Measurements from ENCODE around the gene MGME1.

The MGME1 gene

DNA sequence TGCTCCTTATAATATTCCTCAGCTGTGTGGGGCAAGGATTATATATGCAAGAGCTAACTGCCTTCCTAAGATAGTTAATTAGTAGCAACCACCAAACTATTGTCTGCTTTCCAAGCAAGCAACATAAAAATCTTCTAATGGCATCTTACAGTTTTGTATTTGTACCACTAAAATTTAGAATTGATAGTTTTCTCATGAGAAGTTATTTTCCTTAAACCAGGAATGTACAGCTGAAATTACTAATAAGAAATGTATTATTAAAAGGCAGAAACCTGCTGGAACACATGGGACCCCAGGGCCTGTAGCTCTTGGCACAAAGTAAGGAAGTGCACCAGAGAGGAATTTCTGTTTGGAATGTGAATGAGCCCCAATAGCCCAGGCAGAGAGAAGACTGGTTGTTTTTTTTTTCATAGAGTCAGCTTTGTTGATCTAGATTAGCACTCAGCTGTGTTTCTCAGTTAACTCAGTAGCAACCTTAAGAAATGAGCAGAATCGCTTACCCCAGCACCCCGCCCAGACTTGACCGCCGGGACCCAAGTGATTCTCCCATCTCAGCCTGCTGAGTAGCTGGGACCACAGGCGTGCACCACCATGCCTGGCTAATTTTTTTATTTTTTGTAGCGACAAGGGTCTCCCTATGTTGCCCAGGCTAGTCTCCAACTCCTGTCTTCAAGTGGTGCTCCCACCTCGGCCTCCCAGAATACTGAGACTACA, 2.6 kb downstream of the MGME1 start:
- DNase-seq = peak; percentile 58
- in situ Hi-C loops (cut with HindIII; ENCODE audit: low pct_ligation_motif_present, low pct_unique_long_range_greater_than_20kb, low sequenced_read_pairs) = no loop called here

DNA sequence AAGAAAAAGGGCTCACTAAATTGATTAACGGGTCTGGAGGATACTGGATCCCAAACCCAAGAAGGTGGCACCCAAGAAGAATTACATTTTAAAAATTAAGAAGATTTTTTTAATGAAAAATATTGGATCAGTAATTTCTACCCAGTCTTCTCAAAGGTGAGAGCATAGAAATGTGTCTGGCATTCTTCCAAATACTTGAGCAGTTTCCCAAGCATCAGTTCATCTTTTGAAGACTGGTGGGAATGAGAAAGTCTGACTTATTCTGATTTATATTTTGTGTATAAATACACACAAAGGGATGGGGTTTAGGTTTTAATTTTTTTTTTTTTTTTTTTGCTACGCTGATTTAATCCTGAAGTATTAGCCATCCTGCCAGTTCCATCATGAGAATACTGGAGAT, 3.3 kb downstream of the MGME1 start:
- in situ Hi-C loops (cut with HindIII; ENCODE audit: low pct_ligation_motif_present, low pct_unique_long_range_greater_than_20kb, low sequenced_read_pairs) = no loop called here

DNA sequence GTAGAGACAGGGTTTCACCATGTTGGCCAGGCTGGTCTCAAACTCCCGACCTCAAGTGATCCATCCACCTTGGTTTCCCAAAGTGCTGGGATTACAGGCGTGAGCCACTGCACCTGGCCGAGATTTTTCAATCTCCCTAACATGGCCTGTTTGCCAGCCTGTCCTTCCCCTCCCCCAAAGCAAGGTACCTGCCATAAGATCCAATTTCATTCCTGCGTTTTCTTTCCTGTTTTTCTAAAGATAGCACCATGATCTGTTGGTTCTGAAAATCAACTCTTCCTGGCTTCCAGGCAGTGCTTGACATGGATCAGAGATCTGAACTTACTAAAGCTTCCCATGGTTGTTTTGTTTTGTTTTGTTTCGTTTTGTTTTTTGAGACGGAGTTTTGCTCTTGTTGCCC, 7.5 kb downstream of the MGME1 start:
- in situ Hi-C loops (cut with HindIII; ENCODE audit: low pct_ligation_motif_present, low pct_unique_long_range_greater_than_20kb, low sequenced_read_pairs) = no loop called here
- DNase-seq = no peak

More for the DNA sequence above, 3.3 kb downstream of the MGME1 start:
- no peak for DNase-seq

DNA sequence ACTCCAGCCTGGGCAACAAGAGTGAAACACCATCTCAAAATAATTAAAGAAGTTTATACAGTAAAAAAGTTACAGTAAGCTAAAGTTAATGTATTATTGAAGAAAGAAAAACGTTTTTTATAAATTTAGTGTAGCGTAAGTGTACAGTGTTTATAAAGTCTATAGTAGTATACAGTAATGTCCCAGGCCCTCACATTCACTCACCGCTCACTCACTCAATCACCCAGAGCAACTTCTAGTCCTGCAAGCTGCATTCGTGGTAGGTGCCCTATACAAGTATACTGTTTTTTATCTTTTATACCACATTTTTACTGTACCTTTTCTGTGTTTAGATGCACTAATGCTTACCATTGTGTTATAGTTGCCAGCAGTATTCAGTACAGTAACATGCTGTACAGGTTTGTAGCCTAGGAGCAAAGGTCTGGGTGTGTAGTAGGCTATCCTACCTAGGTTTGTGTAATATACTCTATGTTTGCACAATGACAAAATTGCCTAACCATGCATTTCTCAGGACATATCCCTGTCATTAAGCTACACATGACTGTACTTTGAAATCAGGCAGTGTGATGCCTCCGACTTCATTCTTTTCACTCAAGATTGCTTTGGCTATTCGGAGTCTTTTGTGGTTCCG, 16.7 kb downstream of the MGME1 start:
- in situ Hi-C loops (cut with HindIII; ENCODE audit: low pct_ligation_motif_present, low pct_unique_long_range_greater_than_20kb, low sequenced_read_pairs) = no loop called here
- no peak for DNase-seq

DNA sequence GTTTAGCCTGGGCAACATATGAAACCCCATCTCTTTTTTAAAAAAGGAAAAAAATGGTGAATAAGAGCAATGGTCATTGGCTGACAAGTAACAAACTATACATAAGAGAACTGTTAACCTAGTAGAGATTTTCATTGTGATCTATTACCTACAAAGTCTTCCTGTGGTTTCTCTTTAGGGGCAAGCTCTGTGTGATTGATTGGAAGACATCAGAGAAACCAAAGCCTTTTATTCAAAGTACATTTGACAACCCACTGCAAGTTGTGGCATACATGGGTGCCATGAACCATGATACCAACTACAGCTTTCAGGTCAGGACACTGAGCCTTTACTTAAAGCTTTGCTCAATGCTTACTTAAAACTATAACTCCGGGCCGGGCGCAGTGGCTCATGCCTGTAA, 19.2 kb downstream of the MGME1 start:
- no peak for DNase-seq
- in situ Hi-C loops (cut with HindIII; ENCODE audit: low pct_ligation_motif_present, low pct_unique_long_range_greater_than_20kb, low sequenced_read_pairs) = no loop called here

DNA sequence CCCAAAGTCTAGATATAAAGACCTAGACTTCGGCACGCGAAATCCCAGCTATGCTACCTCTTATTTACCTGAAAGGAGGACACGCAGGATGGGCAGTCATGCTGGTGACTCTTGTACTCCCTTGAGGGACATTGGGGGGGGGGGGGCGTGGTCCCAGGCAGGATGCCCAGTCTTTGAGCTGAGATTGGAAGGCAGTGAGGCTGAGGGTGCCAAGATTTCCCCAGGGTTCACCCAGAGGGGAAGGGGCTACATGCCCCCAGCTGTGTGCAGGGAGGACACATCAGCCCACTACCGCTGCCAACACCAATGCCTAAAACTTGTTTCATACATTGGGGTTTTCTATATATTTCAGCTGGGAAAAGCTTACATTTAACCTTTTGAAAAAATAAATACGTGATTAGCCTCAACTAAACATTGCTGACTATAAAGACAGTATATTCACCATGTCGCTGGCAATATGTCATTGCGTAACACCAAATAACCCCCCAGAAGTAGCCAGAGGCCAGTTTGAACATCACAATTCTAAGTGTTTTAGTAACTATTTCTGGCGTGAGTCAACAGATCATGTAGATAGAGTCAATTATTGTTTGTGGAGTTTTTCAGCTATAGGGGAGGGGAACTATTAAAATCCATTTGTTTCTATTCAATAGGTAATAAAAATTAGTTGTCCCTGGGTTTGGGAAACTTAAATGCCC, 21.6 kb downstream of the MGME1 start:
- no peak for DNase-seq
- in situ Hi-C loops (cut with HindIII; ENCODE audit: low pct_ligation_motif_present, low pct_unique_long_range_greater_than_20kb, low sequenced_read_pairs) = no loop called here

DNA sequence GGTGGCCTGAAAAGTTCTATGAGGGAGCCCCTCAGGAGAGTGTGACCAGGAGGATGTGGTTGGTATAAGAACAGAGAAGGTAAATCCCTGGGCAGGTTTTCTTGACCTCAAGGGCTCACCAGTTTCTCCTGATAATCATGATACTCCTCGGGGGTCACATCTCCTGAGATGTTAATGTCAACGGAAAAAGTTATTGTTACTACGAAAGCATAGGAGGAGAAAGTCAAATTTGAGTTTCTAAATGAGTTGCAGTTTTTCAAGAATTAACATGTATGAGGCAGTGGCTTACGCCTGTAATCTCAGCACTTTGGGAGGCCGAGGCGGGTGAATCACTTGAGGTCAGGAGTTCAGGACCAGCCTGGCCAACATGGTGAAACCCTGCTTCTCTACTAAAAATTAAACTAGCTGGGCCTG, 23.4 kb downstream of the MGME1 start:
- in situ Hi-C loops (cut with HindIII; ENCODE audit: low pct_ligation_motif_present, low pct_unique_long_range_greater_than_20kb, low sequenced_read_pairs) = no loop called here
- DNase-seq = no peak

DNA sequence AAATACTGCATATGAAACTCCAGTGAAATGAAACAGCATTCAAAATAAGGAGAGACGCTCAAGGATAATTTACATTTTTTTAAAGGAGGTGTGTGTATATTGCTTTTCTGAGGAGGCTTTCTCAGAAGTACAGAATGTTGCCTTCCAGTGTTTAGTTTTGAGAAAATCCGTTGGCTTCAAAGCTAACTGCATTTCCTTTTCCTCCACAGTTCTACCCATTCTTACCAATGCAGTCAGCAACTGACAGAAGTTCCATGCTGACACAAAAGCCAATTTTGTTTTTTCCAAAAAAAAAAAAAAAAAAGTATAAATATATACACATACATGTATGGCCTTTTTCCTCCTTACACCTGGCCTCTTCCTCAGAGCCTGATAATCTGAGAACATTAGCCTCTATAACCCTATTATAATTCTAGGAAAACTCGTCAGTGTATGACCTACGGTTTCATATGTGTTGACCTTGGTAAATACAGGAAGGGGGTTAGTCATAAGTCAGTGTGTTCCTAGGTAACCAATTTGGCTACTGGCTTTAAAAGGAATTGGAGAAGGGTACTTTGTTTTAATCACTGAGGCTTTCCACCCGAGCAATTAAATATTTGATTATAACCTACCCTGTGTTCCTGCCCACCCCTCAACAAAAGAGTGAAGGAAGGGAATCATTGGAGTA, 24.2 kb downstream of the MGME1 start:
- in situ Hi-C loops (cut with HindIII; ENCODE audit: low pct_ligation_motif_present, low pct_unique_long_range_greater_than_20kb, low sequenced_read_pairs) = no loop called here
- DNase-seq = no peak

DNA sequence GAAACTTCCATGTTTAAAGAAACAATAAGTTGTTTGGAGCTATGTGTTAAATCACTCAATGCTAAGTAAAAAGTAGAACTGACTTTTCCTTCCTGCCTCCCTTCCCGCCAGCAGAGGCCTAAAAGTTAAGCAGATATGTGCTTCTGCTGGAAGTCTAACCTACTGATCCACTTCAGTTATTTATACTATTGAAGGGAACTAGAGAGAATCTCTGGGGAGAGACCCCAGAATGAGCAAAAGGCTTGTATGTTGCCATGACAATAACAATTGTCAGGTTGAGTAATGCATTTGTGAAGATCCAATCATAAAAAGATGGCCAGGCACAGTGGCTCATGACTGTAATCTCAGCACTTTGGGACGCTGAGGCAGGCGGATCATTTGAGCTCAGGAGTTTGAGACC, 24.7 kb downstream of the MGME1 start:
- in situ Hi-C loops (cut with HindIII; ENCODE audit: low pct_ligation_motif_present, low pct_unique_long_range_greater_than_20kb, low sequenced_read_pairs) = no loop called here

DNA sequence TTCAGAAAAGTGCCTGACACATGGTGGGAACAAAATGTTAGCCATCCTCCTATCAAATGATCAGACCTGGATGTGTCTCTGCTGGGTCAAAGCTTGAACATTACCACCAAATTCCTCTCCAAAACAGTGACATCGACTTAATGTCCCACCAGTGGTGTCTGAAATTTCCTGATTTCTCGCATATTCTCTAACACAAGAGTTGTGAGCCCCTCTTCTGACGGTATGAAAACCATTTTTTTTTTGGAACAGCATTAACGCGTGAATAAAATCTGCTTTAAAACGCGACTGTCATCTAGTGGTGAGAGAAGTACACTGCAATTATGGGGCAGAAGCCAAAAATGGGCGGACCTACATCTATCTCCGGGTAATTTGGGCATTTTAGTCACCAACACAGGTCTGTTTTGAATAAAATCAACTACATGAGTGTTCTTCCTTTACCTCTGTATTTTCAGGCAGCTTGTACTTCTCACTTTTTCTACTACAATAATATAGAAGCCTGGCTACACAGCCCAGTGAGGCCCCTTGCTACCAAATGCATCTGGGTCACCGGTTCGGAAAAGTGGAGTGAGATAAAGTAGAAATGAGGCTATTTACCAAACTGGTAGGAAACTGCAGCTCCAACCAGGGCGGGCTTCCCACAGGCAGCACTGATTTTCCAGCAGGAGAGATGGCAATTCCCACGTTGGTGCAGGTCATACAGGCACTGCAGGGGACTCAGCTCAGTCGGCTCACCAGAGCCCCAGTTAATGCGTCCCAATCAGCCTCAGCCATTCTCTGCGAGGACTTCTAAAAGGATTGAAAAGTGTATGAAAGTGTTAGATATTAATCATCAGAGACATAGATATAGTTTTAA, 27.4 kb downstream of the MGME1 start:
- in situ Hi-C loops (cut with HindIII; ENCODE audit: low pct_ligation_motif_present, low pct_unique_long_range_greater_than_20kb, low sequenced_read_pairs) = no loop called here
- peak; percentile 50 for DNase-seq

More for the DNA sequence above, 24.7 kb downstream of the MGME1 start:
- DNase-seq = no peak

DNA sequence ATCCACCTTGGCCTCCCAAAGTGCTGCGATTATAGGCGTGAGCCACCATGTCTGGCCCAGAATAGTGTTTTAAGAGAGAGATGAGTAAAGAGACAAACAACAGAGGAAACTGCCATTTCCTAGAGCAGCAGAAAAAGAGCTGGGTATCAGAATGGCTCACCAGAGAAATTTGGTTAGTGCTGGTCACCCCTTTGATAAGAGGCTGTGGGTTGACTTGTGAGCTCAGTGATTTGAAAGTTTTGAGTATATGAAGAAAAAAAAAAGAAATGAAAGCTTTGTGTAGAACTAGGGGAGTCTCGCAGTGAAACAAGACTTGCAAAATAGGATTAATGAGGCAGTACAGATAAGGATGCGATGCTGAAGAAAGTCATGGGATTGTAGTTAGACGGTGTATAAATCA, 29.6 kb downstream of the MGME1 start:
- no peak for DNase-seq
- in situ Hi-C loops (cut with HindIII; ENCODE audit: low pct_ligation_motif_present, low pct_unique_long_range_greater_than_20kb, low sequenced_read_pairs) = no loop called here

DNA sequence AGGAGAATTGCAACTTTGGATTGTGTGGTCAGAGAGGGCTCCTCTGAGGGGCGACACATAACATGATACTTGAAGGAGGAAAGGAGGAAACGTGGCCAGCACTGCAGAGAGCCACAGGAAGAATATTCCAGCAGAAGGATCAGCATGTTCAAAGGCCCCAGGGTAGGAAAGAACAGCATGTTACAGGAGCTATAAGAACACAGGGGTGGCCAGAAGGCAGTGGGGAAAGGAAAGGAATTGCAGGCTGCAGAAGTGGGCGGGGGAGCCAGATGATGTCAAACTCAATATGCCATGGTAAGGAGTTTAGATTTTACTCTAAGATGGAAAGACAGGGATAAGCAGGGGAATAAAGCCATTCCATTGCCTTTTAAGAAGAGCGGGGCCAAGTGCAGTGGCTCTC, 30.7 kb downstream of the MGME1 start:
- DNase-seq = no peak
- in situ Hi-C loops (cut with HindIII; ENCODE audit: low pct_ligation_motif_present, low pct_unique_long_range_greater_than_20kb, low sequenced_read_pairs) = no loop called here

DNA sequence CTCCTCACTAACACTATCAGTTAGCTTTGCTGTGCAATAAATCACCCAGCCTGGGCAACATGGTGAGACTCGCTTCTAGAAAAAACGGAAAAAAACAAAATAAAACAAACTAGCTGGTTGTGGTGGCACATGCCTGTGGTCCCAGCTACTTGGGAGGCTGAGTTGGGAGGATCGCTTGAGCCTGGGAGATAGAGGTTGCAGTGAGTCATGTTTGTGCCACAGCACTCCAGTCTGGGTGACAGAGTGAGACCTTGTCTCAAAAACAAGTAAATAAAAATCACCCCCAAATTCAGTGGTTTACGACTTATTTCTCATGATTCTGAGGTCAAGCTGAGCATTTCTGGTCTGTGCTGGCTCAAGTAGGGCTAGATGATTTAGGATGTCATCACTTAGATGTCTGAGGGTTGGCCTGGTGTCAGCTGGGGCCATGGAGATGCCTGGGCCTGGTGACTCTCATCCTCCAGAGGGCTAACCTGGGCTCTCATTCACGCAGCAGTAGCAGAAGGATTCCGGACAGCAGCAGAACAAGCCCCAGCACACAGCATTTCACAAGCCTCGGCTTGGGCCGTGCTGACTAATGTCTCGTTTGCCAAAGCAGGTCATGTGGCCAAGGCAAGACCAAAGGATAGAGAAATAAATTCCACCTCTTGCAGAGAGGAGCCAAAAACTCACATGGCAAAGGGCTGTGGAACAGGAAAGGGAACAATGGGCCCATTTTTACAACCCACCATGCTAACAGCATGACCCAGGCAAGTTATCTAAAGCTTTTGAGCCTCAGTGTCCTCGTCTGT, 32.5 kb downstream of the MGME1 start:
- DNase-seq = no peak
- in situ Hi-C loops (cut with HindIII; ENCODE audit: low pct_ligation_motif_present, low pct_unique_long_range_greater_than_20kb, low sequenced_read_pairs) = no loop called here

DNA sequence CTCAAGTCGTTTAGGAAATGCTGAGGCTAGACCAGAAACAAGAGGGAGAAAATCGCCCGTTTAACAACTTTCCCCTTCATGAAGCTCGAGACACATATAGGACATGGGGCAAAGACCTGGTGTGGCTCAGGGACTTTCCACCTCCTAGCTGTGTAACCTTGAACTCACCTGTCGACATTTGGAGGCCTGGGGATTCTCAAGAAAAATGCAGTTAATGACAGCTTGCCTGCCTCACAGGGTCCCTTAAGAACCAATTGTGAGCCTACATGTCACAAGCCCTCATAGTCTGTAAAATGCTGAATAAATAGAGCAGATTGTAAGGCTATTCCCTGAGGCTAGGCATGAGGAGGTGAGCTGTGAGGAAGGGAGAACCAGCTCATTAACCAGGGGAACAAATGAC, 35.1 kb downstream of the MGME1 start:
- in situ Hi-C loops (cut with HindIII; ENCODE audit: low pct_ligation_motif_present, low pct_unique_long_range_greater_than_20kb, low sequenced_read_pairs) = no loop called here
- no peak for DNase-seq

DNA sequence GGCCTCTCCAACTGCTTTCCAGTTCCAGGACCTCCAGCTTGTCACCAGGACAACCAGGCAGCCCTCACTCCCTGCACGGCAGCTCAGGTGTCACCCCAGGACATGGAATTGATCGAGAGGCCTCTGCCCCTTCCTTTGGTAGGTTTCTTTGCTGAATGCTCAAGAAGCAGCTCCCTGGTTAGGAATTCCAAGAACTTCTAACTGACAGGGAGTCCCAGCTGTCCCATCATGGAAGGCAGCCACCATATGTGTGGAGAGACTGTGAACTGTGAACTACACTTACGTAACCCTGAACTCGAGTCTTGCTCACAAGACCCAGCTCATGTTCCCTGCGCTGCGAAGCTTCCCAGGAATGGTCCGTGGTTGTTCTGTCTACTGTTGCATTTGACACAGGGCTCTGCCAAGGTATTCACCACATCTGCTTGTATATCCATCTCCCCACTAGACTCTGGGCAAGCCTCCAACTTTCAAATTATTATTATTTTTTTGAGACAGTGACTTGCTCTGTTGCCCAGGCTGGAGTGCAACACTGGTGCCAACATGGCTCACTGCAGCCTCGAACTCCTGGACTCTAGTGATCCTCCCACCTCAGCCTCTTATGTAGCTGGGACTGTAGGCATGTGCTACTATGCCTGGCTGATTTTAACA, 35.7 kb downstream of the MGME1 start:
- no peak for DNase-seq
- in situ Hi-C loops (cut with HindIII; ENCODE audit: low pct_ligation_motif_present, low pct_unique_long_range_greater_than_20kb, low sequenced_read_pairs) = no loop called here

DNA sequence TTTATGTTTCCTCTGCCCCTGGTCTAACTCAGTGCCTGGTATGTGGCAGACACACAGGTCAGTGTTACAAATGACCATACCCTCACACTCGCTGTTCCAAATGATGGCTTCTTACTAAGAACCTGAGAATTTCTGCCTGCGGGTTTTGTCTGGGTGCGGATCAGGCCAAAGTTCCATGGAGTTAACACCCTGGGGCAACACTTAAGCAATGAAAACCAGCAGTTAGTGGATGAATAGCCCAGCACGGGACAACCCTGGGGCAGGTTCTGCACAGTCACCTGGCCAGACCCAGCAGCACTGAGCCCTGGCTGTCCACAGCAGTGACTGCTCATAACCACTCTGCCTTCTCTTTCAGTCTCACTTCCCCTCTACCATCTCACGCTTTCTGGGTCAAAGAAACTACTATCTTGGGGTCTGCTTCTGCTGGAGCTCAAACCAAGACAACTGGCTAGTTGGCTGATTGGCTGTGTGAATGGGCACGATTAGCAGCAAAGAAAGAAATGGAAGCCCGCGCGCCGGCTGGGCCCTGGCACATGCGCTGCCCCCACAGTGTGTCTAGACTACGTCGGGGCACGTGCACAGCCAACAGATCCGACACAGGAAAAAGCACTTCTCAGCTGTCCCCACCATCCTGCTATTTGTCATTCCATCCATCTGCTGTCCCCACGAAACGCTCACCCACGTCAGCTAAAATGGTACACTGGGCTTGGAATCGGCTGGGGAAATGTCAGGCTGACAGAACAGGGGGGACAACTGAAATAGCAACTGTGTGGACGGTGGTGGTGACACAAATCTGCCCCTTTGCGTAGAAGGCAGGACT, 36.6 kb downstream of the MGME1 start:
- in situ Hi-C loops (cut with HindIII; ENCODE audit: low pct_ligation_motif_present, low pct_unique_long_range_greater_than_20kb, low sequenced_read_pairs) = no loop called here
- DNase-seq = no peak

DNA sequence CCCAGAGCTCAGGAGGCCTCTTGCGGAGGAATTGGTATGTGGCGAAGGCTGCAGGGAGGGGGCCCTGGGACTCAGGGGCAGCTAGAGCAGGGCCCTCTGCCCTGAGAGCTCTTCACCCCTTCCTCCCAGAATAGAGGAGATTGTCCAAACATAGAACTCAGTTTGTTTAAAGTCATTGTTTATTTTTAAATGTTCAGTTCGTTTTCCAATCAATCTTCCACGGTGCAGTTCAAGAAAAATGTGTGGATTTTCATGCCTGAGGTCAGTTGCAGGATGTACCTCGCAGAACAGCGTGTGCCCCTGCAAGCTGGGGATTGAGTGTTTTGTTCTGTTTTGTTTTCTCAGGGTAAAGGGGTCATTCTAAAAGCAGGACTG, 37.2 kb downstream of the MGME1 start:
- in situ Hi-C loops (cut with HindIII; ENCODE audit: low pct_ligation_motif_present, low pct_unique_long_range_greater_than_20kb, low sequenced_read_pairs) = no loop called here

More for the DNA sequence above, 37.2 kb downstream of the MGME1 start:
- no peak for DNase-seq

All from ACHN (cell line).